ENCODE results near the gene PPP6R1.

PPP6R1 gene

GRCh38 chr19:55305983-55306562, 47.3 kb upstream of the PPP6R1 start:
- Histone ChIP-seq H3K79me2 (ENCODE audit: insufficient read depth, low read depth) (no peaks in the 10 kb centered on the region), H2AFZ (ENCODE audit: low read depth) (no peak overlapping the region), H3K36me3 (ENCODE audit: insufficient read depth) (no peaks in the 10 kb centered on the region), H3K27ac (no peak overlapping the region), H4K20me1 (ENCODE audit: insufficient read depth) (no peaks in the 10 kb centered on the region), H3K4me2 (no peak overlapping the region), H3K4me3 (IDR thresholded peaks at IDR 0.05; ENCODE audit: insufficient read depth, low read depth, low read length) (no peak overlapping the region), H3K27me3 (ENCODE audit: insufficient read depth, low read depth) (no peaks in the 10 kb centered on the region), H3K9ac (no peak overlapping the region), H3K4me1 (ENCODE audit: low read depth, poor library complexity, severe bottlenecking) (peaks cover 11% of the 10 kb centered on the region)
- TF ChIP-seq CTCF (conservative IDR thresholded peaks at IDR 0.05; ENCODE audit: low read depth, low read length): no peak

- Histone ChIP-seq H3K36me3 (ENCODE audit: insufficient read depth) (no peaks in the 10 kb centered on the region), H3K27ac (no peak overlapping the region), H3K4me1 (ENCODE audit: low read depth, poor library complexity, severe bottlenecking) (peaks cover 11% of the 10 kb centered on the region), H3K27me3 (ENCODE audit: insufficient read depth, low read depth) (no peaks in the 10 kb centered on the region), H4K20me1 (ENCODE audit: insufficient read depth) (no peaks in the 10 kb centered on the region), H3K79me2 (ENCODE audit: insufficient read depth, low read depth) (no peaks in the 10 kb centered on the region), H3K4me3 (IDR thresholded peaks at IDR 0.05; ENCODE audit: insufficient read depth, low read depth, low read length) (no peak overlapping the region), H3K9ac (no peak overlapping the region), H2AFZ (ENCODE audit: low read depth) (no peak overlapping the region), H3K4me2 (no peak overlapping the region)
- no peak for TF ChIP-seq CTCF (conservative IDR thresholded peaks at IDR 0.05; ENCODE audit: low read depth, low read length)
Observed at GRCh38 chr19:55305491-55305890, 46.7 kb upstream of the PPP6R1 start.

- H4K20me1 ChIP-seq (ENCODE audit: insufficient read depth): no peaks in the 10 kb centered on the region
- no peaks in the 10 kb centered on the region for H3K36me3 ChIP-seq (ENCODE audit: insufficient read depth)
- peaks cover 11% of the 10 kb centered on the region for H3K4me1 ChIP-seq (ENCODE audit: low read depth, poor library complexity, severe bottlenecking)
- no peak for TF ChIP-seq CTCF (conservative IDR thresholded peaks at IDR 0.05; ENCODE audit: low read depth, low read length)
- no peak overlapping the region for H3K4me2 ChIP-seq
- H3K27ac ChIP-seq: no peak overlapping the region
- H3K4me3 ChIP-seq (IDR thresholded peaks at IDR 0.05; ENCODE audit: insufficient read depth, low read depth, low read length): no peak overlapping the region
- no peak overlapping the region for H2AFZ ChIP-seq (ENCODE audit: low read depth)
- H3K79me2 ChIP-seq (ENCODE audit: insufficient read depth, low read depth): no peaks in the 10 kb centered on the region
- H3K9ac ChIP-seq: no peak overlapping the region
- no peaks in the 10 kb centered on the region for H3K27me3 ChIP-seq (ENCODE audit: insufficient read depth, low read depth)
Observed at GRCh38 chr19:55304980-55305379, 46.2 kb upstream of the PPP6R1 start.

GRCh38 chr19:55304279-55304978, 45.6 kb upstream of the PPP6R1 start:
- H3K27ac ChIP-seq: no peak overlapping the region
- H3K9ac ChIP-seq: no peak overlapping the region
- no peak for TF ChIP-seq CTCF (conservative IDR thresholded peaks at IDR 0.05; ENCODE audit: low read depth, low read length)

More at GRCh38 chr19:55304279-55304978, 45.6 kb upstream of the PPP6R1 start:
- H3K79me2 ChIP-seq (ENCODE audit: insufficient read depth, low read depth): no peaks in the 10 kb centered on the region
- H2AFZ ChIP-seq (ENCODE audit: low read depth): no peak overlapping the region
- no peak overlapping the region for H3K4me3 ChIP-seq (IDR thresholded peaks at IDR 0.05; ENCODE audit: insufficient read depth, low read depth, low read length)
- H3K27me3 ChIP-seq (ENCODE audit: insufficient read depth, low read depth): no peaks in the 10 kb centered on the region
- H3K4me2 ChIP-seq: no peak overlapping the region
- H3K36me3 ChIP-seq (ENCODE audit: insufficient read depth): no peaks in the 10 kb centered on the region
- H3K4me1 ChIP-seq (ENCODE audit: low read depth, poor library complexity, severe bottlenecking): peaks cover 11% of the 10 kb centered on the region
- H4K20me1 ChIP-seq (ENCODE audit: insufficient read depth): no peaks in the 10 kb centered on the region

Measured in KMS-11 (cell line).